GM12878 (cell line): ENCODE results near the gene ID3. TPM values are rescaled to one million over a fixed set of nuclear protein-coding genes. Genes with fewer than 3 reads are reported as not detected.
A peak's percentile ranks its signal among the peaks of the same experiment; 100 is the strongest.

ENCODE experiments used
- ATF7 ChIP-seq: fragments of 450-650 bp; IDR thresholded peaks from 2 replicates; pipeline ENCODE4 v1.6.1; 2016; ENCODE audit warnings: low read depth, mild to moderate bottlenecking
- CHD2 ChIP-seq: IDR thresholded peaks from 2 replicates; pipeline ENCODE4 v1.6.1; 2011; ENCODE audit warnings: low read depth, low read length, improper control_type of control experiment, borderline replicate concordance
- HCFC1 ChIP-seq: fragments of 150-350 bp; IDR thresholded peaks from 2 replicates; pipeline ENCODE4 v1.6.1; 2014; ENCODE audit warnings: low read length
- IKZF1 ChIP-seq: fragments of 450-650 bp; conservative IDR thresholded peaks from 2 replicates; pipeline ENCODE4 v1.6.1; 2017; ENCODE audit warnings: antibody characterized with exemption, mild to moderate bottlenecking
- NBN ChIP-seq: fragments of 450-650 bp; IDR thresholded peaks from 2 replicates; pipeline ENCODE4 v1.6.1; 2016
- NFIC ChIP-seq: IDR thresholded peaks from 2 replicates; pipeline ENCODE4 v1.6.1; 2012; ENCODE audit warnings: low read depth, mild to moderate bottlenecking, inconsistent platforms, low read length, moderate library complexity
- NR2C2 ChIP-seq: IDR thresholded peaks from 2 replicates; pipeline ENCODE4 v1.6.1; 2011; ENCODE audit warnings: borderline replicate concordance, low read depth; ENCODE audit not compliant: control insufficient read depth, insufficient read length
- PML ChIP-seq: IDR thresholded peaks from 2 replicates; pipeline ENCODE4 v1.6.1; 2012; ENCODE audit warnings: low read length, inconsistent platforms
- POLR2AphosphoS5 ChIP-seq: IDR thresholded peaks from 2 replicates; pipeline ENCODE4 v1.6.1; 2011; ENCODE audit warnings: mild to moderate bottlenecking, low read length, inconsistent platforms
- RAD51 ChIP-seq: fragments of 450-650 bp; IDR thresholded peaks from 2 replicates; pipeline ENCODE4 v1.6.1; 2016; ENCODE audit warnings: moderate library complexity, mild to moderate bottlenecking, inconsistent platforms
- SIN3A ChIP-seq: IDR thresholded peaks from 2 replicates; pipeline ENCODE4 v1.6.1; 2012; ENCODE audit warnings: low read depth, low read length, improper control_type of control experiment
- SIX5 ChIP-seq: IDR thresholded peaks from 2 replicates; pipeline ENCODE4 v1.6.1; 2011; ENCODE audit warnings: mild to moderate bottlenecking, low read depth, low read length, moderate library complexity; ENCODE audit not compliant: severe bottlenecking
- STAT3 ChIP-seq: IDR thresholded peaks from 2 replicates; pipeline ENCODE4 v1.6.1; 2011; ENCODE audit warnings: low read depth, low read length, improper control_type of control experiment
- SUPT20H ChIP-seq: IDR thresholded peaks from 2 replicates; pipeline ENCODE4 v1.6.1; 2011; ENCODE audit warnings: low read depth, mild to moderate bottlenecking, low read length, moderate library complexity, borderline replicate concordance; ENCODE audit not compliant: control insufficient read depth
- ZNF217 ChIP-seq: fragments of 450-650 bp; IDR thresholded peaks from 2 replicates; pipeline ENCODE4 v1.6.1; 2017; ENCODE audit warnings: antibody characterized with exemption, mild to moderate bottlenecking
- ZZZ3 ChIP-seq: IDR thresholded peaks from 2 replicates; pipeline ENCODE4 v1.6.1; 2011; ENCODE audit warnings: low read depth; ENCODE audit not compliant: control insufficient read depth, insufficient read length
- polyA plus RNA-seq, 11 experiments: library from polyadenylated mRNA; depleted of rRNA in 4 of 11; unstranded in 6 of 11; stranded (reverse) in 5 of 11; fragments of >200 nt; fragmentation: Nextera tagmentation in 4 of 11; fragmentation: Illumina TruSeq in 1 of 11; extraction: Ambion mirVana in 4 of 11; extraction: Trizol in 1 of 11; gene quantifications; 1 replicate in 1 of 11; 2 replicates in 10 of 11; pipeline versions ENCODE4 v1.2.1 to v1.2.3, GENCODE V29; 2011 to 2016; ENCODE audit warnings: inconsistent platforms in 2 of 11, missing spikeins in 2 of 11, low read depth in 1 of 11
- total RNA-seq, 4 experiments: library from RNA; depleted of rRNA in 3 of 4; stranded (reverse); fragments of >200 nt in 3 of 4; fragmentation: Illumina TruSeq in 1 of 4; extraction: Trizol in 1 of 4; gene quantifications; 2 replicates each; pipeline versions ENCODE4 v1.2.1 to v1.2.3, GENCODE V29; 2013 to 2021
- TF ChIP-seq, protein P1 (sequence below): fragments of 450-650 bp; IDR thresholded peaks from 2 replicates; pipeline ENCODE4 v1.6.1; 2018; ENCODE audit warnings: borderline replicate concordance, mild to moderate bottlenecking; ENCODE audit not compliant: partially characterized antibody
- TF ChIP-seq, protein P2 (sequence below): IDR thresholded peaks from 2 replicates; pipeline ENCODE4 v1.6.1; 2012; ENCODE audit warnings: low read depth, low read length, improper control_type of control experiment
- TF ChIP-seq, protein P3 (sequence below): fragments of 450-650 bp; IDR thresholded peaks from 2 replicates; pipeline ENCODE4 v1.6.1; 2017; ENCODE audit warnings: mild to moderate bottlenecking, moderate library complexity
- TF ChIP-seq, protein P4 (sequence below): fragments of 450-650 bp; IDR thresholded peaks from 2 replicates; pipeline ENCODE4 v1.6.1; 2014; ENCODE audit warnings: mild to moderate bottlenecking
- TF ChIP-seq, protein P5 (sequence below): IDR thresholded peaks from 2 replicates; pipeline ENCODE4 v1.6.1; 2012; ENCODE audit warnings: low read length, inconsistent platforms

ID3 gene
- total and polyA plus RNA-seq, 10 of the 15 experiments (the other 5 are each of a cell fraction or from before 2014, with no cell fraction given): 42.7 to 475 (median 207) TPM

DNA sequence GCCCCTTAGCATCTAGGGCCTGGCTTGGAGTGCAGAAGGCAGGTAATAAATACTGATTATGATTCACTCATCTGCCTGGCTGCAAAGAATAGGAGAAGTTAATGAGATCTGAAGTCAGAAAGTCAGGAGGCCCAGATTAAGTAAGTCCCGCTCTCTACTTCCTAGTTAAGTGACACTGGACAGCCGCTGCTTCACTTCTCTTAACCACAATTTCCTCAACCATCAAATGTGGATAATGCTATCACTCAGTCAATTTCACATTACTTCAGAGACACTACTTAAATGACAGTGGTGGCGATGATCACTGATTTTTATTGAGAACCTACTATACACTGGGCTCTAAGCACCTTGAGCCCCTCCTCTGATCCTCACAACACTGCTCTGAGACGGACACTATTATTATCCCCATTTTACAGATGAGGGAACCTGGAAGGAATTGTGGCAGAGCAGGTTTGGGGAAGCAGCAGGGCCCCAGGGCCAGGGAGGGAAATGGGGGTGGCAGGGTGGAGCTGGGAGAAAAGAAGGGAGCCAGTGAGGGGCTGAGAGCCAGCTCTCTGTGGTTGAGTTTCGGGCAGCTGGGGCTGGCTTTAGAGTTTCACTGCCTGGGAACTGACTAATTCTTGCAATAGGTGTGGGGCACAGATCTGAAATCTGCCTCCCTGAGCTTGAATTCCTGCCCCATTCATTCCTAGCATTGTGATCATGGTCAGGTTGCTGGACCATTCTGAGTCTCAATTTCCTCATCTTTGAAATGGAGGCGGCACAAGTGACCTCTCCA lies 25.9 kb downstream of the ID3 start (continued):
- TF ChIP-seq, protein P1, sequence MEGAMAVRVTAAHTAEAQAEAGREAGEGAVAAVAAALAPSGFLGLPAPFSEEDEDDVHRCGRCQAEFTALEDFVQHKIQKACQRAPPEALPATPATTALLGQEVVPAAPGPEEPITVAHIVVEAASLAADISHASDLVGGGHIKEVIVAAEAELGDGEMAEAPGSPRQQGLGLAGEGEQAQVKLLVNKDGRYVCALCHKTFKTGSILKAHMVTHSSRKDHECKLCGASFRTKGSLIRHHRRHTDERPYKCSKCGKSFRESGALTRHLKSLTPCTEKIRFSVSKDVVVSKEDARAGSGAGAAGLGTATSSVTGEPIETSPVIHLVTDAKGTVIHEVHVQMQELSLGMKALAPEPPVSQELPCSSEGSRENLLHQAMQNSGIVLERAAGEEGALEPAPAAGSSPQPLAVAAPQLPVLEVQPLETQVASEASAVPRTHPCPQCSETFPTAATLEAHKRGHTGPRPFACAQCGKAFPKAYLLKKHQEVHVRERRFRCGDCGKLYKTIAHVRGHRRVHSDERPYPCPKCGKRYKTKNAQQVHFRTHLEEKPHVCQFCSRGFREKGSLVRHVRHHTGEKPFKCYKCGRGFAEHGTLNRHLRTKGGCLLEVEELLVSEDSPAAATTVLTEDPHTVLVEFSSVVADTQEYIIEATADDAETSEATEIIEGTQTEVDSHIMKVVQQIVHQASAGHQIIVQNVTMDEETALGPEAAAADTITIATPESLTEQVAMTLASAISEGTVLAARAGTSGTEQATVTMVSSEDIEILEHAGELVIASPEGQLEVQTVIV: no peak
- TF ChIP-seq PML: no peak
- no peak for TF ChIP-seq NBN
- TF ChIP-seq, protein P2, sequence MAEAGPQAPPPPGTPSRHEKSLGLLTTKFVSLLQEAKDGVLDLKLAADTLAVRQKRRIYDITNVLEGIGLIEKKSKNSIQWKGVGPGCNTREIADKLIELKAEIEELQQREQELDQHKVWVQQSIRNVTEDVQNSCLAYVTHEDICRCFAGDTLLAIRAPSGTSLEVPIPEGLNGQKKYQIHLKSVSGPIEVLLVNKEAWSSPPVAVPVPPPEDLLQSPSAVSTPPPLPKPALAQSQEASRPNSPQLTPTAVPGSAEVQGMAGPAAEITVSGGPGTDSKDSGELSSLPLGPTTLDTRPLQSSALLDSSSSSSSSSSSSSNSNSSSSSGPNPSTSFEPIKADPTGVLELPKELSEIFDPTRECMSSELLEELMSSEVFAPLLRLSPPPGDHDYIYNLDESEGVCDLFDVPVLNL: no peak
- TF ChIP-seq SIN3A: no peak
- peak; percentile 38; the same call in 1 of the 2 replicates for TF ChIP-seq IKZF1
- TF ChIP-seq, protein P3, sequence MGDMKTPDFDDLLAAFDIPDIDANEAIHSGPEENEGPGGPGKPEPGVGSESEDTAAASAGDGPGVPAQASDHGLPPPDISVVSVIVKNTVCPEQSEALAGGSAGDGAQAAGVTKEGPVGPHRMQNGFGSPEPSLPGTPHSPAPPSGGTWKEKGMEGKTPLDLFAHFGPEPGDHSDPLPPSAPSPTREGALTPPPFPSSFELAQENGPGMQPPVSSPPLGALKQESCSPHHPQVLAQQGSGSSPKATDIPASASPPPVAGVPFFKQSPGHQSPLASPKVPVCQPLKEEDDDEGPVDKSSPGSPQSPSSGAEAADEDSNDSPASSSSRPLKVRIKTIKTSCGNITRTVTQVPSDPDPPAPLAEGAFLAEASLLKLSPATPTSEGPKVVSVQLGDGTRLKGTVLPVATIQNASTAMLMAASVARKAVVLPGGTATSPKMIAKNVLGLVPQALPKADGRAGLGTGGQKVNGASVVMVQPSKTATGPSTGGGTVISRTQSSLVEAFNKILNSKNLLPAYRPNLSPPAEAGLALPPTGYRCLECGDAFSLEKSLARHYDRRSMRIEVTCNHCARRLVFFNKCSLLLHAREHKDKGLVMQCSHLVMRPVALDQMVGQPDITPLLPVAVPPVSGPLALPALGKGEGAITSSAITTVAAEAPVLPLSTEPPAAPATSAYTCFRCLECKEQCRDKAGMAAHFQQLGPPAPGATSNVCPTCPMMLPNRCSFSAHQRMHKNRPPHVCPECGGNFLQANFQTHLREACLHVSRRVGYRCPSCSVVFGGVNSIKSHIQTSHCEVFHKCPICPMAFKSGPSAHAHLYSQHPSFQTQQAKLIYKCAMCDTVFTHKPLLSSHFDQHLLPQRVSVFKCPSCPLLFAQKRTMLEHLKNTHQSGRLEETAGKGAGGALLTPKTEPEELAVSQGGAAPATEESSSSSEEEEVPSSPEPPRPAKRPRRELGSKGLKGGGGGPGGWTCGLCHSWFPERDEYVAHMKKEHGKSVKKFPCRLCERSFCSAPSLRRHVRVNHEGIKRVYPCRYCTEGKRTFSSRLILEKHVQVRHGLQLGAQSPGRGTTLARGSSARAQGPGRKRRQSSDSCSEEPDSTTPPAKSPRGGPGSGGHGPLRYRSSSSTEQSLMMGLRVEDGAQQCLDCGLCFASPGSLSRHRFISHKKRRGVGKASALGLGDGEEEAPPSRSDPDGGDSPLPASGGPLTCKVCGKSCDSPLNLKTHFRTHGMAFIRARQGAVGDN: no peak
- TF ChIP-seq, protein P4, sequence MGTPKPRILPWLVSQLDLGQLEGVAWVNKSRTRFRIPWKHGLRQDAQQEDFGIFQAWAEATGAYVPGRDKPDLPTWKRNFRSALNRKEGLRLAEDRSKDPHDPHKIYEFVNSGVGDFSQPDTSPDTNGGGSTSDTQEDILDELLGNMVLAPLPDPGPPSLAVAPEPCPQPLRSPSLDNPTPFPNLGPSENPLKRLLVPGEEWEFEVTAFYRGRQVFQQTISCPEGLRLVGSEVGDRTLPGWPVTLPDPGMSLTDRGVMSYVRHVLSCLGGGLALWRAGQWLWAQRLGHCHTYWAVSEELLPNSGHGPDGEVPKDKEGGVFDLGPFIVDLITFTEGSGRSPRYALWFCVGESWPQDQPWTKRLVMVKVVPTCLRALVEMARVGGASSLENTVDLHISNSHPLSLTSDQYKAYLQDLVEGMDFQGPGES: no peak
- no peak for TF ChIP-seq POLR2AphosphoS5
- no peak for TF ChIP-seq ZNF217
- TF ChIP-seq STAT3: no peak
- TF ChIP-seq HCFC1: no peak
- no peak for TF ChIP-seq CHD2
- peak; percentile 82; the same call in 1 of the 2 replicates for TF ChIP-seq NFIC
- no peak for TF ChIP-seq RAD51
- no peak for TF ChIP-seq NR2C2
- TF ChIP-seq, protein P5, sequence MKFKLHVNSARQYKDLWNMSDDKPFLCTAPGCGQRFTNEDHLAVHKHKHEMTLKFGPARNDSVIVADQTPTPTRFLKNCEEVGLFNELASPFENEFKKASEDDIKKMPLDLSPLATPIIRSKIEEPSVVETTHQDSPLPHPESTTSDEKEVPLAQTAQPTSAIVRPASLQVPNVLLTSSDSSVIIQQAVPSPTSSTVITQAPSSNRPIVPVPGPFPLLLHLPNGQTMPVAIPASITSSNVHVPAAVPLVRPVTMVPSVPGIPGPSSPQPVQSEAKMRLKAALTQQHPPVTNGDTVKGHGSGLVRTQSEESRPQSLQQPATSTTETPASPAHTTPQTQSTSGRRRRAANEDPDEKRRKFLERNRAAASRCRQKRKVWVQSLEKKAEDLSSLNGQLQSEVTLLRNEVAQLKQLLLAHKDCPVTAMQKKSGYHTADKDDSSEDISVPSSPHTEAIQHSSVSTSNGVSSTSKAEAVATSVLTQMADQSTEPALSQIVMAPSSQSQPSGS: peak; percentile 60; the same call in 1 of the 2 replicates
- TF ChIP-seq SIX5: no peak
- TF ChIP-seq ZZZ3: no peak
- TF ChIP-seq ATF7: no peak
- TF ChIP-seq SUPT20H: no peak
